H7 (cell line): Measurements from ENCODE around the gene WASHC1. TPM values are rescaled to one million over a fixed set of nuclear protein-coding genes. Genes with fewer than 3 reads are reported as not detected.
"Not testable (repeated sequence)": the region's sequence is repeated elsewhere in the genome, so short reads cannot be mapped to it uniquely, and the experiment has no call there.

ENCODE experiments used
- DNase-seq: peaks from one replicate; pipeline ENCODE4 v3.0.0; 2012
- H3K27me3 ChIP-seq: 2 replicates; pipeline ENCODE4 v1.6.0; 2011; ENCODE audit warnings: mild to moderate bottlenecking, low read length; ENCODE audit not compliant: control insufficient read depth, insufficient read depth
- H3K36me3 ChIP-seq: replicated peaks from 2 replicates; pipeline ENCODE4 v1.5.1; 2011; ENCODE audit warnings: low read length; ENCODE audit not compliant: control insufficient read depth, insufficient read depth
- H3K4me3 ChIP-seq: 2 replicates; pipeline ENCODE4 v1.5.1; 2011; ENCODE audit warnings: low read depth, mild to moderate bottlenecking, control low read depth, low read length, moderate library complexity; ENCODE audit not compliant: insufficient read depth
- total RNA-seq: library from RNA; depleted of rRNA; stranded (reverse); fragments of >200 nt; shearing (Covaris generic); gene quantifications from 2 replicates; pipeline ENCODE4 v1.2.3, GENCODE V29; 2014; rRNA removed

The WASHC1 gene
- total RNA-seq, result 16.8 and 17.3 TPM in 2 replicates

DNA sequence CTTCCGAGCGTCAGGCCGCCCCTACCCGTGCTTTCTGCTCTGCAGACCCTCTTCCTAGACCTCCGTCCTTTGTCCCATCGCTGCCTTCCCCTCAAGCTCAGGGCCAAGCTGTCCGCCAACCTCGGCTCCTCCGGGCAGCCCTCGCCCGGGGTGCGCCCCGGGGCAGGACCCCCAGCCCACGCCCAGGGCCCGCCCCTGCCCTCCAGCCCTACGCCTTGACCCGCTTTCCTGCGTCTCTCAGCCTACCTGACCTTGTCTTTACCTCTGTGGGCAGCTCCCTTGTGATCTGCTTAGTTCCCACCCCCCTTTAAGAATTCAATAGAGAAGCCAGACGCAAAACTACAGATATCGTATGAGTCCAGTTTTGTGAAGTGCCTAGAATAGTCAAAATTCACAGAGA lies at the start of gene WASHC1:
WASHC1 (minus strand) TSS at position 101 of the 400 bp plus-strand sequence. CDS start 4,457 bp downstream, outside the sequence.
- not testable (repeated sequence) for DNase-seq, H3K36me3 ChIP-seq, H3K27me3 ChIP-seq
- peak within 1 kb of the TSS; percentile 41 for H3K4me3 ChIP-seq

GRCh38 chr9:78333-78732 lies 49.1 kb upstream of the WASHC1 start:
- peaks cover 14% of the 10 kb centered on the region for H3K27me3 ChIP-seq
- not testable (repeated sequence) for H3K4me3 ChIP-seq, DNase-seq

GRCh38 chr9:76389-76788 lies 47.1 kb upstream of the WASHC1 start:
- H3K27me3 ChIP-seq, result peaks cover 27% of the 10 kb centered on the region
- H3K36me3 ChIP-seq, DNase-seq, H3K4me3 ChIP-seq: not testable (repeated sequence)

More at GRCh38 chr9:78333-78732, 49.1 kb upstream of the WASHC1 start:
- H3K36me3 ChIP-seq, result not testable (repeated sequence)

GRCh38 chr9:73900-74525 lies 44.8 kb upstream of the WASHC1 start:
- not testable (repeated sequence) for H3K36me3 ChIP-seq, DNase-seq
- H3K4me3 ChIP-seq, result peak overlapping the region; percentile 39
- H3K27me3 ChIP-seq, result peaks cover 27% of the 10 kb centered on the region

DNA sequence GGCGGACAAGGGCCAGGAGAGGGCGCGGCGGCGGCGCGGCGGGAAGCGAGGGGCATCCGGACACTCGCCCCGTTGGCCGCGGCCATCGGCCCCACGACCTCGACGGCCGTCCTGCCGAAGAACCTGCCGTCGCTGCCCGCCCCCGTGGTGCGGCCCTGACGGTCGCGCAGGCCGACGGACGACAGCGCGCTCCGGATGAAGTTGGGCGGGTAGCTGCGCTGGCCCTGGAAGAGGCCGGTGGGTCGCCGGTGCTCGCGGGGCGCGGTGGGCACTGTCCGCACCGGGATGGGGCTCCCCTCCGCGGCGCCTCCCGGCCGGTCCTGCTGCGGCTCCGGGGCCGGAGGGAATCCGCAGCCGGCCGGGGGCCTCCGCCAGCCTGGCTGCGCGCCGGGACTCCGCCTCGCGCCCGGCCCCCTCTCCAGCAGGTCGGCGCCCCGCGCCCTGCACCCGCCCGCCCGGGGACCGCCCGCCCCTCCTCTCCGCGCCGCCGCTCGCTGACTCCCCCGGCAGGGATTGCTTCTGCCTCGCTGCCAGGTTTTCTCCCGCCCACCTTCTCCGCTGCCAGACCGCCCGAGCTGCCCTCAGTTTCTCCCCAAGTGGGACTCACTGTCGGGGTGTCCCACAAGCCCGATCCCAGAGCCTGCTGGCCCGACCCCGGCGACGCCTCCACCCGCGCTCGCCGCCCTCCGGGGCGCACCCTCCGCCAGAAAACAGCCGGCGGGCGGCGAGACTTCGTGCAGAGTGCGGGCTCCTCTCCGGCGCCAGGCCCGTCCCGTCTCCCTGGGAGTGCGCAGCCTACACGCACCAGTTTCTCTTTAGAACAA lies 44.0 kb upstream of the WASHC1 start:
- H3K36me3 ChIP-seq, result not testable (repeated sequence)
- peak overlapping the region; percentile 39 for H3K4me3 ChIP-seq
- H3K27me3 ChIP-seq, result peaks cover 27% of the 10 kb centered on the region
- DNase-seq, result peak; percentile 77

GRCh38 chr9:63031-63629 lies 33.9 kb upstream of the WASHC1 start:
- not testable (repeated sequence) for H3K27me3 ChIP-seq, DNase-seq, H3K4me3 ChIP-seq, H3K36me3 ChIP-seq

GRCh38 chr9:52678-53077 lies 23.4 kb upstream of the WASHC1 start:
- DNase-seq, result not testable (repeated sequence)

GRCh38 chr9:48190-48842 lies 19.1 kb upstream of the WASHC1 start:
- not testable (repeated sequence) for H3K36me3 ChIP-seq, H3K4me3 ChIP-seq, DNase-seq, H3K27me3 ChIP-seq

More at GRCh38 chr9:52678-53077, 23.4 kb upstream of the WASHC1 start:
- H3K4me3 ChIP-seq, H3K27me3 ChIP-seq, H3K36me3 ChIP-seq: not testable (repeated sequence)

- H3K36me3 ChIP-seq, H3K27me3 ChIP-seq, H3K4me3 ChIP-seq, DNase-seq: not testable (repeated sequence)
Observed at GRCh38 chr9:46639-47271, 17.5 kb upstream of the WASHC1 start.

GRCh38 chr9:46164-46563 lies 16.9 kb upstream of the WASHC1 start:
- H3K27me3 ChIP-seq, DNase-seq, H3K36me3 ChIP-seq, H3K4me3 ChIP-seq: not testable (repeated sequence)

DNA sequence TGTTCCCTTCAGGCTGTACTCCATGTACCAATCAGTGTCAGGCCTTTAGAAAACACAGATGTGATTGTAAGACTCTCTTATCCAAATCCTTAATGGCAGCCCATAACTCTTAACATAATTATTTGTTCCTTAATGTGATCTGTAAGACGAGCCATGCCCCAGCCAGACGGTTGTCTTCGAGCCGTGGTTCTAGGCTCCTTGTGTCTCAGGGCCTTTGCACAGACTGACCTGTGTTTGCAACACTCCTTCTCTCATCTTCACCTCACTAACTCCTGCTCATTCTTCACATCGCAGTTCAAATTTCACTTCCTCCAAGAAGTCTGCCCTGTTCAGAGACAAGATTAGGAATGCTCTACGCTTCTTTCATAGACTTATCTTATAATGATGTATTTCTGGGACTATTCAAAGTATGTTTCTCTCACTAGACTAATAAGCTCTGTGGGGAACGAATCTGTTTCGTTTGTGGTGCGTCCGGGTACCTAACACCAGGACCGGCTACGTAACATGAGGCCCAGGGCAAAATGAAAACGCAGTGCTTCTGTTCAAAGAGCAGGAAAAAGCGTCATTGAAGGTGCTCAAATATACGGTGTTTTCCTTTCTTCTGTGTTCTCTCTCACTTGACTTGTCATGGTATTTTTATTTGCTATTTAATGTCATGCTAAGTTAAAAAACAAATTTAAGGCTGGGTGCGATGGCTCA lies 16.1 kb upstream of the WASHC1 start:
- DNase-seq, H3K36me3 ChIP-seq, H3K4me3 ChIP-seq, H3K27me3 ChIP-seq: not testable (repeated sequence)

- not testable (repeated sequence) for H3K27me3 ChIP-seq, H3K36me3 ChIP-seq, DNase-seq, H3K4me3 ChIP-seq
Observed at GRCh38 chr9:44416-44815, 15.2 kb upstream of the WASHC1 start.

- not testable (repeated sequence) for H3K27me3 ChIP-seq, DNase-seq, H3K4me3 ChIP-seq, H3K36me3 ChIP-seq
Observed at GRCh38 chr9:43636-44035, 14.4 kb upstream of the WASHC1 start.

DNA sequence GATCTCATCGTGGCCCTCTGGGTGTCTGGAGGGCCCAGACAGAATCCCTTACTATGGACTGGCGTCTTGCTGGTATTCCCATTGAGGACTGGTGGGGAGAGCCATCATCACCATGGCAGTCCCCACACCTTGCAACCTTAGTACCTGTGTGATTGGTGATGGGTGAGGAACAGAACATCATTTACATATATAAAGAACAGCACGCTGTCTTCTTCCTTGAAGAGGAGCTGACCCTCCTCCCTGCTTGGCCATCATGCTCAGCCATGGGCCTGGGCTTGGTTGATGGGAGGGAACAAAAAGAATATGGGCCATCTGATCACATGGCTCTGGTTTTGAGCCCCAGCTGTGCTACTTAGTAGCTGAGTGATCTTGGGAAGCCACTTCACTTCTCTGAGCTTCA lies 13.9 kb upstream of the WASHC1 start:
- not testable (repeated sequence) for DNase-seq, H3K4me3 ChIP-seq, H3K27me3 ChIP-seq, H3K36me3 ChIP-seq
